HG03571 (cell line): ENCODE results near the gene ANKRD6.
"Not testable (repeated sequence)": the region's sequence is repeated elsewhere in the genome, so short reads cannot be mapped to it uniquely, and the experiment has no call there.

ENCODE experiments used
- ATAC-seq: cut with Tn5 transposase; IDR thresholded peaks from one replicate; pipeline ENCODE4 v1.9.1; 2021; ENCODE audit not compliant: unreplicated experiment

ANKRD6 gene

DNA sequence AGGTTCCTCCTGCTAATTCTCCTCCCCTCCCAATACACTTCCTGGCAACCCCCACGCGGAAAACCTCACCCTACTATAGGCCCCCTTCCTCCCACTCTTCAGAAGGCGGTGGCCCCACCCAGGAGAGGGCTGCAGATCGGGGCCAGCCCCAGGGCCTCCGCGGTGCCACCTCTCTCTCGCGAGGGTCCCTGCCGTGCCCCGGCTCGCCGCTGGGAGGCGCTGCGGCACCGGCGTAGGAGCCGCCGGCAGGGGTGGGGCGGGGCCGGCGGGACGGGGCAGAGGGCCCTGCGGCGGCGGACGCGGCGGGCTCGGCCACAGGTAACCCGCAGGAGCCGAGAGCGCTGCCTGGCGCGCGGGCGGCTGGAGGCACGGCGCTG lies at the start of gene ANKRD6:
Gene ANKRD6, plus strand, starts transcription at position 278 of the 377 bp plus-strand sequence. CDS start 133,825 bp downstream, outside the sequence.
- ATAC-seq: peak; percentile 86

DNA sequence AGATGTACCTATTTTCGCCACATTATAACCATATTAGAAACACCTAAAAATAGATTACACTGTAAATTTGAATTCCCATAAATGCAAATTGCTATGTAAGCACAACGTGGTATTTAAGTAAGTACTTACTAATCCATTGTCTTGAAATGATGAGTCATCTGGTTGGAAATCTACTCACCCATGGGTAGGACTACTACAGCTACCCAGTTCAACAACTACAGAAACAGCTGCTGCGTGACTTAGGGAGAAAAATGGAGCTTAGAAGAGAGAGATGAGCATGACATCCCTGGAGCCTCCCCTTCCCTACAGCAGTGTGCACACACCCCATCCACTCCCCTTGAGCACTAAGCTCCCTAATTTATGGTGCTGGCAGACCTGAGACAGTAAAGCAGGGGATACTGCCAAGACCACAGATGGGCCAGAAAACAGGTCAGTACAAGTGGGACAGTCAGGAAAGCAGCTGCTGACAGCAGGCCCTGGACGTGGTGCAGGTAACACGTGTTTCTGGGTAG lies 47.7 kb upstream of the ANKRD6 start:
- ATAC-seq: no peak

DNA sequence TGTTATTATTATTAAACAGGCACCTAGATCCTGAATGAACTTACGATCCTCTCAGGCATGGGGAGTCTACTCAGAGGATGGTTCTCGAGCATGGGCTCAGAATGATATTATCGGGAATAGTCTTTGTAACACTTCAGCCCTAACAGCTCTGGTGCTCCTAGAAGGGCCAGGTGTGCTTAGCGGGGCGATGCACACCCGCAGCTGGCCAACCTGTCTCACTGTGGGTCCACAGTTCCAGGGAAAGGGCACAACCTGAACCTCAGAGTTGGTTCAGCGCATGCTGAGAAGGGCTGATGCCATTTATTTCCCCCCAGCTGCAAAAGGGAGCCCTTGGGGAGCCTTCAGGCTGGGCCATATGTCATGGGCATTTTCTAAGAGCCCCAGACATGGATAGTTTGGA lies 47.1 kb upstream of the ANKRD6 start:
- ATAC-seq: no peak

DNA sequence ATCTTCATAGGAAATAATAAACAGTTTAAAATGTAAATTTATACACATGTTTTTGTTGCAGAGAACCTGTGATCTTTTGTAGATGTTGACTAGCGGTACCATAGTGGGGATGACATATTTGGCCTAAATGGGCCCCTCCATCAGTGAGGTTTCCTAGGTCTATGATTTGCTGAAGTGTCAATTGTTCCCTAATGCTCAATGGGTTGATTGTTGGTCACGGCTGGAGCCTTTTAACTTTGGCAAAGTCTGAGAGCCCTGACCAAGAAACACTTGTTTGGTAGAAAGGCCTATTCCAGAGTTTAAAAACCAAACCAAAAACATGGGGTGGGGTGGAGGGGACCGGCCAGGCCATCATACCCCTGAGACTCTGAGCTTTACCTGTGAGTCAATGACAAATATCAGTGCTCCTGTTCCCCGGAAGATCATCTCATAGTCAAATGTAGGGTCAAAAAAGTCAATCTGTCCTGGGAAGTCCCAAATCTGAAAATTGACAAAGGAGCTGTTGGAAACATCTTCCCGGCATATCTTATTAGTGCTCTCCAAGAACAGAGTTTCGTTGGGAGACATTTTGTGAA lies 45.9 kb upstream of the ANKRD6 start:
- peak; percentile 16 for ATAC-seq

DNA sequence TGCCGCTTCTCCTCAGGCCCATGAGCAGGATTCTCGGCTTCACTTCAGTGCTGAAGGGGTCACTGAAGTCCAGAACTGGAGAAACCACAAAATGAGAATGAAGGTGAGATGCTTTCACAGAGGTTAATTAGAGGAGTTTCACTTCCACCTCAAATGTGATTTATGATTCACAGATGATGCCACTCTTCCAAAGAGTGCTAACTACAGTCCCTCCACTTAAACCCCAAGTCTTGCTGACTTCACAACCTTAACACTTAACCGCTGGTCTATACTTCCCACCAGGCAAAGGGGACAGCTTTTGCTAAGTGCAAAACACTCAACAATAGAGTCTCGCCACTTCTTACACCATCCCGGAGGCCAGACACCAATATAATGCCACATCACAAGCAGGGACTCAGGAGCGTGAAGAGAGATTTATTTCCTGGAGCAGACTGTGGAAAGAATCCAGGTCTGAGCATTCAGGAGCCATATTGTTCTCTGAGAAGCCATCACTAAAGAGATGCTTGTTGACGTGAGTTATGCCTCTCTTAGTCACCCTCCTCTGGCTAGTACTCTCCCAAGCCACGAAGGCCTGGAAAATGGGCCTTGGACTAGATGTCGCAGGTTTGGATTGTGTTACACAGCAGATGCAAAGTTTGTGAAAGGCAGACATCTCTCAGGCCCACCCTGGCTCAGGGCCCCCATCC lies 45.3 kb upstream of the ANKRD6 start:
- peak; percentile 95 for ATAC-seq

DNA sequence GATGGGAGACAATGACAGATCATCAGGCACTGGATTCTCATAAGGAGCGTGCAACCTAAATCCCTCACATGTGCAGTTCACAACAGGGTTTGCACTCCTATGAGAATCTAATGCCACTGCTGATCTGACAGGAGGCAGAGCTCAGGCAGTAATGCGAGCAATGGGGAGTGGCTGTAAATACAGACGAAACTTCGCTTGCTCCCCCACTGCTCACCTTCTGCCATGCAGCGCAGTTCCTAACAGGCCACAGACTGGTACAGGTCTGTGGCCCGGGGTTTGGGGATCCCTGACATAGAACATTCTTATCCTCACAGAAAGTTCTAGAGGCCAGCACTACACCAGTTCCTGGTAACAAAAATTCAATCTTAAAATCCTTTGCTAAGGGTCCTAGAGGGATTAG lies 44.1 kb upstream of the ANKRD6 start:
- ATAC-seq: no peak

GRCh38 chr6:89392823-89393222 lies 40.1 kb upstream of the ANKRD6 start:
- ATAC-seq: no peak

- ATAC-seq: no peak
Observed at GRCh38 chr6:89393659-89394058, 39.3 kb upstream of the ANKRD6 start.

DNA sequence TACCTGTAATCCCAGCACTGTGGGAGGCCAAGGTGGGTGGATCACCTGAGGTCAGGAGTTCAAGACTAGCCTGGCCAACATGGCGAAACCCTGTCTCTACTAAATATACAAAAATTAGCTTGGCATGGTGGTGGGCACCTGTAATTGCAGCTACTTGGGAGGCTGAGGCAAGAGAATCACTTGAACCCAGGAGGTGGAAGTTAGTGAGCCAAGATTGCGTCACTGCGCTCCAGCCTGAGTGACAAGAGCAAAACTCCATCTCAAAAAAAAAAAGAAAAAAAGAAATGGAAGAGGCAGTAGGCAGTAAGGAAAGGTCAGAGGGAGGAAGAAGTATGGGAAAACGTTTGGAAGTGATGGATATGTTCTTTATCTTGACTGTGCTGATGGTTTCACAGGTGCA lies 35.1 kb upstream of the ANKRD6 start:
- ATAC-seq: not testable (repeated sequence)

DNA sequence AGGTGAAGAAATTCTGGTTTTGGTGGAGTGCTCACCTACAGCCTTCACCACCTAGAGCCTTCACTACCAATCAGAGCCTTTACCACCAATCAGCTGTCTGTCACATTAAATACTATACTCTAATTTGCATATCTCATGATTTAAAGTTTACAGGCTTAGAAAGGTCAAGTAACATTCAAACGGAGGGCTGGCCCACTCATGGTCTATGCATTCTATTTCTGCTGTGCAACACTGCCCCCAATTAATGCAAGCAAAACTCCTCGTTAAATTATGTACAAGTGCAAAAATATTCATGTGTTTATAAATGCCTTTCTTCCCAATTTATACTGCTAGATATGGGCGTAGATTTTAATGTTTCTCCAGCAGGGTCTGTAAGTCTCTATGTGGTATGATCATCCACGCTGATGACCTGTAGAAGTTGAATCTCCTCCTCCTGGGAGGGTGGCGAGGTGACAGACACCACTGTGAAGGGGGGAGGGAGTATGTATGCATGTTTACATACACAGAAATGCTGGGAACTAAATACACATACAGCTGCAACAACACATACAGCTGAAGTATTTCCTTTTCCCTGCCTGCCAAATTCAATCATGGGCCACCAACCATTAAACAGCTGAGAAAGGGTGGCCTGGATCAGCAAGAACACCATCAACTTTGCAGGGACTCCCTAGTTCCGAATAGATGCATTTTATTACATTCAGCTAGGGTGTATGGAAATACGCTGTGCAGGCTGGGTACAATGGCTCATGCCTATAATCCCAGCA lies 34.0 kb upstream of the ANKRD6 start:
- ATAC-seq: no peak

- ATAC-seq: no peak
Observed at GRCh38 chr6:89400050-89400449, 32.9 kb upstream of the ANKRD6 start.

- no peak for ATAC-seq
Observed at GRCh38 chr6:89400912-89401399, 32.0 kb upstream of the ANKRD6 start.

GRCh38 chr6:89402776-89403175 lies 30.2 kb upstream of the ANKRD6 start:
- no peak for ATAC-seq

DNA sequence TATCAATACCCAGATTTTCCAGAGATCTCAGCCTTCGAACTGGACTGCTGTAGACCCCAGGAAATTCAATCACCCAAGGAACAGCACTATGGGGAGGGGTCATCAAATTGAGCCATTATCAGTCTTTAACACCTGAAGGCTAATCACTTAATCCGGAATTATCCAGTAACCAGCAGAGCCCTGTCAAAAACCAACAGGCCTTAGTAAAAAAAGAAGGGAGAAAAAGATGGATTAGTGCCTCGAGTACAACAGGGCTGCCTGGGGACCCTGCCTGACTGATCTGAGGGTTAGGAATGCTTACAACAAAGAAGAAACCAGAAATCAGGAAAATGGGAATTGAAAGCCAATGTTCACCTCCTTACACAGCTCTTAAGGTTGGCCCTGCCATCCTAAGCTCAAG lies 28.4 kb upstream of the ANKRD6 start:
- no peak for ATAC-seq

GRCh38 chr6:89406141-89406540 lies 26.8 kb upstream of the ANKRD6 start:
- no peak for ATAC-seq

GRCh38 chr6:89409461-89410035 lies 23.4 kb upstream of the ANKRD6 start:
- ATAC-seq: no peak

DNA sequence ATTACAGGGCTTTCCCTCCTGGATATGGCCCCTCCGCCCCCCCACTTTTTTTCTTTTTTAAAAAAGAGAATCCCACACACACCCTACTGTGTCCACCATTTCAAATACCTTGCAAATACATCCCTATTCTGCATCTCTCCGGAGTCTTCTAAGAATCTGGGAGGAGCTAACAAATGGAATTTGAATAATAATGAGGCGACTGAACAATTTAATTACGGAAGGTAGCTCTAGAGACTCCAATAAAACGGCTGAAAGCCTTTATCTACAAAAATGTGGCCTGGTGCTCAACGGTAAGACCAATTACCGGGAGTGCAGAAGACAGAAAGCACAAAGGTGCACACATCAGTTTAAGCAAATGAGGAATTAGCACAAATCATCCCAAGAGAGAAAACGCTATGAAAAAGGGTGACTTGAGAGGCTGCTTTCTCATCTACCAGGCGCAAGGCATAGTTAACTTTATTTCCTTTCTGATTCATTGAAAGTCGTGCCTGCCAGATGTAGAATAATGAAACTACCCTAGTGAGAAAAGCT lies 22.7 kb upstream of the ANKRD6 start:
- no peak for ATAC-seq

GRCh38 chr6:89410788-89411144 lies 22.2 kb upstream of the ANKRD6 start:
- no peak for ATAC-seq

DNA sequence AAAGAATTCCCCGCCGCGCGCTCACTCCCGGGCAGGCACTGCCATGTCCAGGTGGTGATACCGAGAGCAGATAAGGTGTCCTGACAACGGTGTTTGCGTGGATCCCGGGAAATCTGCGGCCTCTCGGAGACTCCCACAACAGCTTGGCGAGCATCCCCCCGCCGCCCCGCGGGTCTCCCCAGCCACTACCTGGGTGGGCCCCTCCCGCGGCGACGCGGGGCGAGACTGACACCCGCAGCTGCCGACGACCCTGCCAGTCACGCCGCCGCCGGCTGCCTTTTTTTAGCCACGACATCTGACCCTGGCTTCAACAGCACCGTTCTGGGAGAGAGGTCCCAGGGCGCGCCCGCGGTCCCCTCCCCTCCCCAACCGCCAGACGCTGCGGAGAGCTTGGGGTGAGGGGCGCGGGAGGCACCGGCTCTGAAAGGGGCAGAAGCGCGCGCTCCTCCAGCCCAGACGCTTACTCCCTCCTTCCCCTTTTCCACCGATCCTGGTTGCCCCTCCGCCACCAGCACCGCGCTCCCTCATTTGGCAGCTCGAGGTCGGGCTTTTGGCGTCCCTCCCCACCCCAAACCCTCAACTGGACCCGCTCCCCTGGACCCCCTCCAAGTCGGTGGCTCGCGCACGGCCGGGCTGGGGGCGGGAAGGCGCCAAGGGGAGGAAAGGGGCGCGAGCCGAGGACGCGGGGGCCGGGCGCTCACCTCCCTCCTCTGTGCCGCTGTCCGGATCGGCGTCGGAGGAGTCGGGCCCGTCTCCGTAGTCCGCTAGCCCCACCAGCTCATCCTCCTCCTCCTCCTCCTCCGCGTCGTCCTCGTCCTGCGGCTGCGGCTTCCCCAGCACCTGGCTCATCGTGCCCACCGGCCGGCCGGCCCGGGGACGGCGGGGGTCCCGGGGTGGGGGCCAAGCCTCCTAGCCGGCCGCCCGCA lies 21.5 kb upstream of the ANKRD6 start:
- peak; percentile 29 for ATAC-seq
